HG02943 (cell line): Measurements from ENCODE around the gene SRPK2.
"Not testable (repeated sequence)": the region's sequence is repeated elsewhere in the genome, so short reads cannot be mapped to it uniquely, and the experiment has no call there.

Experiments used
- ATAC-seq: cut with Tn5 transposase; IDR thresholded peaks from one replicate; pipeline ENCODE4 v1.9.1; 2021; ENCODE audit warnings: mild to moderate bottlenecking, low read depth, moderate library complexity; ENCODE audit not compliant: unreplicated experiment

SRPK2 gene

DNA sequence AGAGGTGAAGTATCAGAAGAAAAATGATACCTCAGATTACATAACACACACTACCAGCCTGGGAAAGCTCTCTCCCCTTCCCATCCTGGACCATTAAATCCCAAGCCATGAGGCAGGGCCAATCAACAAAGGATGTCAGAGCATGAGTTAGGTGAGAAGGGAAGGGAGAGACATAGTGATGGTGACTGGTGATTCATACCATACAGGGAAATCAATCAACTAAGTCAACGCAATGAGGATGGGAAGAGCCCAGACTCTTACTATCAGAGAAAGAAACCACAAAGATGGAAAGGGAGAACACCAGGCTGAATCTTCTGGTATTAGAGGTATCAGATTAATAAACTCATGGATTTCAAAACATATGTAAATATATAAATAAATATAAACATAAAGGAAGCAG, 189.3 kb downstream of the SRPK2 start:
- no peak for ATAC-seq

GRCh38 chr7:105198223-105198622, 190.5 kb downstream of the SRPK2 start:
- ATAC-seq: no peak

- ATAC-seq: no peak
Observed at GRCh38 chr7:105196473-105196872, 192.2 kb downstream of the SRPK2 start.

- ATAC-seq: no peak
Observed at GRCh38 chr7:105195891-105196290, 192.8 kb downstream of the SRPK2 start.

- not testable (repeated sequence) for ATAC-seq
Observed at GRCh38 chr7:105194959-105195358, 193.8 kb downstream of the SRPK2 start.

GRCh38 chr7:105191331-105191730, 197.4 kb downstream of the SRPK2 start:
- ATAC-seq: no peak

DNA sequence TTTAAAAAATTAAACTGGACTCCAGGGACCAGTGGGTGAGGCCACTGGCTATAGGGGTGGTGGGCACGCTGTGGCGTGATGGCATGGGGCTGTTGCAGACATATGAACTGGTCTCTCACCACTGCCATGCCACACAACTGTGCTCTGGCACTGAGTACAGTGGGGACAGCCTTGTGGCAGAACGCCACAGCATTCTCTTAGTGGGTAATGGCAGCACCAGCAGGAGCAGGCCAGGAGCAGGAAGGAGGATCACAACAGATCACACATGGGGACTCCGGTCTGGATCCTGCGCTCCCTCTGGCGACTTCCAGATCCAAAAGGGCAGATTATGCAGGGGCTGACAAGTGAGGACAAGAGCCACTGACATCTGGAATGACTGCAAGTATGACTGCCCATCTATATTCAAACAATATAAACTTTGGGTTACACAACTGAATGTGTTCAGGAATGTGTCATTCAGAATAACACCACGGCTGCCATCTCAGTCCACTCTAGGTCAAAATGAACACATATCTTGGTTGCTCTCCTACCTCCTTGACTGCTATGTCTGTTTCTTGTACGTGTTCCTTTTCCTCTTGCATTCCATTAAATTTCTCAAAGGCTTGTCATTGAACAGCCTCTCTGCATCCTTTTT, 198.7 kb downstream of the SRPK2 start:
- ATAC-seq: no peak

DNA sequence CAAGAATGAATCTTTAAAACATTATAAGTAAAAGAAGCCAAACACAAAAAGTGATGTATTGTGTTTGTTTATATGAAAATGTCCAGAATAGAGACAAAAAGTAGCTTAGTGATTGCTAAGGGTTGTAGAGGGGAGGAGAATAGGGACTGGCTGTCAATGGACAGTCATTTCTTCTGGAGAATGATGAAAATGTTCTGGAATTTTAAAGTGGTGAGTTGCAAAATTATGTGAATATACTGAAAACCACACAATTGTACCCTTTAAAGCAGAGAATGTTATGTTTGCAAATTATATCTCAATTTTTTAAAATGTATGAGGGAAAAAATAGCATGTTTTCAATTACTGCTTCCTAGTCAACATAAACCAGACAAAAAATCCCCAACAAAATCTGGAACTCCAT, 200.5 kb downstream of the SRPK2 start:
- no peak for ATAC-seq

GRCh38 chr7:105187302-105188169, 201.2 kb downstream of the SRPK2 start:
- ATAC-seq: no peak

GRCh38 chr7:105185290-105186010, 203.3 kb downstream of the SRPK2 start:
- no peak for ATAC-seq

DNA sequence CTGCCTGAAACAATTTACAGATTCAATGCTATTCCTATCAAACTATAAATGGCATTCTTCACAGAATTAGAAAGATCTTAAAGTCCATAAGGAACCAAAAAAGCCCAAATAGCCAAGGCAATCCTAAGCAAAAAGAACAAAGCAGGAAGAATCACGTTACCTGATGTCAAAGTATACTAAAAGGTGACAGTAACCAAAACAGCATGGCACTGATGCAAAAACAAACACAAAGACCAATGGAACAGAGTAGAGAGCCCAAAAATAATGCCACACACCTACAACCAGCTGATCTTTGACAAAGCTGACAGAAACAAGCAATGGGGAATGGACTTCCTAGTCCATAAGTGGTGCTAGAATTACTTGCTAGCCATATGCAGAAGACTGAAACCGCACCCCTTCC, 208.7 kb downstream of the SRPK2 start:
- no peak for ATAC-seq

- no peak for ATAC-seq
Observed at GRCh38 chr7:105178928-105179541, 209.7 kb downstream of the SRPK2 start.

GRCh38 chr7:105178177-105178576, 210.5 kb downstream of the SRPK2 start:
- ATAC-seq: no peak

DNA sequence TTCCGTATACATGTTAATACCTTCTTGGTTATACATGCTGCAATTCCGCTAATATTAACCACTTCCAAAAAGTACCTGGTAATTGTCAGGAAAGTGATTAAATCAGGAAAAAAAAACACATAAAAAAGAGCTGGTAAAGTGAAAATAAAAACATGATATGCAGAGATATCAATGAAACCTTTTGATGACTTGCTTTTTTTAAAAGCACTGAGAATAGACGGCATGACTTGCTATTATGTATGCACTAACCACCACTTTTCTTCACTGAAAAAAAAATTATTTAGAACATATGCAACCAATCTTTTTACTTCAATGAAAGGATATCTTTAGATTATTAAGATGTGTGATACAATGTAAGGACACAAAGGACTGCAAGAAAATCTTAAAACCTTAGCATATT, 211.7 kb downstream of the SRPK2 start:
- no peak for ATAC-seq

DNA sequence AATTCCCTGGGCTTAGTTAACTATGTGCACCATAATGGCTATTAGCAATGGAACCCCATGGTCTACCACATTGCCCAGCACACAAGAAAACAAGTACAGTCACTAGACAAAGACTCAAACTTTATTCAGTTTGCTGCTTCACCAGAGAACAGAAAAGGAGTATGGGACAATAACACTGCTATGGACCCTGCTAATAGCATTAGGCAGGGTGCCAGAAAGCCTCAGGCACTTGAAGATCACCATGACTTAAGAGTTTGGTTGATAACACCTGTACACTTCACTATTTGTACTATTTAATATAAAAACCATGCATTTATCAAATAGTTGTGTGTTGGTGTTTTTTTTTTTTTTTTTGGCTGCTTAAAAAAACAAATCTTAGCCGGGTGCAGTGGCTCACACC, 215.1 kb downstream of the SRPK2 start:
- ATAC-seq: no peak

DNA sequence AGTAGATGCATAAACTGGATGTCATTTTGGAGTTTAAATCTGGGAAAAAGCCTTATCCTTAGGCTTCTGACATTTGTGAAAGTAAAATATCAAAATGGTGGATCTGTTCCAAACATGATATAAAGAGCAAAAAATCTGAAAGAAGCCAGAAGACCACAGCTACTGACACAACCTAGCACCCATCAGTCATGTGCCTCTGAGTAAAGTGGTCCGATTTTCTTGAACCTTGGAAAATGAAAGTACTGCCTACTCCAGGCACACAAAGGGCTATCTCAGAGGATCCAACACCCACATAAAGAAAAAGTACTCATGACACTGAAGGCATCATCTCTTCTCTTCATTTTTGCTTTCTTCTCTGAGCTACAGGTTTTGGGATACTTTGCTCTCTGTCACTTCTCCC, 224.0 kb downstream of the SRPK2 start:
- ATAC-seq: no peak

DNA sequence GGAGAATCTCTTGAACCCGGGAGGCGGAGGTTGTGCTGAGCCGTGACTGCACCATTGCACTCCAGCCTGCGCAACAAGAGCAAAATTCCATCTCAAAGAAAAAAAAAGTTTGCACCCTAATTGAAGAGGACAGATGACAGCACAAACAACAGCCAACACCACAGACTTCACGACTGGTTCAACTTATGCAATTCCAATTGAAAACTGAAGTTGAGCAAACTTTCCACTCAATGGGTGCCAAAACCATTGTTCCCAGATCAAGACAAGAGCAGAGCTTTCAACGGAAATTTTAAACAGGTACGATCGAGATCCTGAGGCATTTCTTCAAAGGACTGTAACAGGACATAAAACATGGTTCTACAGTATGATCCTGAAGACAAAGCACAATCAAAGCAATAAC, 225.0 kb downstream of the SRPK2 start:
- no peak for ATAC-seq

DNA sequence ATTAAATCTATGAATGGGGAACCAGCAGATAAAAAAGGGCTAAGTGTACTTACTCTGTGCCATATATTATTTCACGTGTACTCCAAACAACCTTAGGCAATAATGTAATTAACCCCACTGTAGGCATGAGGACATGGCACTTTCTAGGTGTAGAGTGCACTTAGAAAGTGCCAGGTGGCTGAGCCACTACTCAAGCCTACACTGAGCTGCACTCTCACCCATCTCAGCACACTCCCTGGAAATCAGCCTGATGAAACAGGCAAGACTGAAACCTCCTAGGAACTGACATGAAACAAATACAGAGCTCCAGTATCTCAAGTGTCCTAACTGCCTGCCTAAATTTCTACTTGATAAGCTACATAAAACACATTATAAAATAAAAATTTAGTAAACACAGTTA, 227.4 kb downstream of the SRPK2 start:
- ATAC-seq: no peak

DNA sequence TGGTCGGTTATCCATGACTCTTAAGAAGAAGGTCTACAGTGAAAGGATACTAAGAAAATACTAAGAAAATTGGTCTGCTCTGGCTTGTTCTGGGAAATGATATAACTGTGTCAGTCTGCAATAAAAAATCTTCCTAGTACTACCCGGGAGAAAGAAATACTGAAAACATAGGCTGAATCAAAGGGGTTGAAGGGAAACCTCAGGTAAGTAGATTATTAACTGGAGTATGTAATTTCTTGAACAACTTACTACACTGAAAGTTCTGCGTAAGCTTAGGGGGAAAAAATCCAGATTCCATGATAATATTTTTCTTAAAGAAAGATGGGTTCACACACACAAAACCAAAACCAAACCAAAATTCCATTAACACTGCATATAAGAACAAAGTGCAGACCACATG, 231.4 kb downstream of the SRPK2 start:
- no peak for ATAC-seq

- no peak for ATAC-seq
Observed at GRCh38 chr7:105156731-105157130, 232.0 kb downstream of the SRPK2 start.

DNA sequence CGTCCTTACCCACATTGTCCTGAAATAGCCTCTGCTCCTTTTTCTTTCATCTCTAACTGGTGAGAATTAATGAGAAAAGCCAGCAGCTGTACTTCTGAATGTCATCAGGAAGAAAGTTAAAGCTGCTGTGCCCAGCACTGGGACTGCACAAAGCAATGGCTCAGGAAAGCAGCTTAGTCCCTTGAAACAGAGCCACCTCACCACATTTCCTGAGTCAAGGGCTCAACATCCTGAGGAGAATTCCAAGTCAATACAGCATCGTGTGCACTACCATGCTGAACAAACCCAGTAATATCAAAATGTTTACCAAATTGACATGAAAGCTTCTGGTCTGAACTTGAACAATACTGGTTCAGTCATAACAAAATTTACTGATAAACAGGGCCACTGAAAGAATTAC, 234.6 kb downstream of the SRPK2 start:
- no peak for ATAC-seq
